HepG2 (cell line): ENCODE measurements around the gene KRTCAP2. TPM values are rescaled to one million over a fixed set of nuclear protein-coding genes. Genes with fewer than 3 reads are reported as not detected.

Source experiments
- ATM ChIP-seq: fragments of 450-650 bp; IDR thresholded peaks from 2 replicates; pipeline ENCODE4 v1.7.1; 2017; ENCODE audit warnings: mild to moderate bottlenecking, borderline replicate concordance
- BRCA1 ChIP-seq: sonication (generic); formaldehyde crosslinking; IDR thresholded peaks from 2 replicates; pipeline ENCODE4 v1.4.0; 2020; ENCODE audit warnings: missing genetic modification reagents
- CENPT ChIP-seq: sonication (generic); formaldehyde crosslinking; IDR thresholded peaks from 2 replicates; pipeline ENCODE4 v1.8.0; 2022; ENCODE audit warnings: low read depth, mild to moderate bottlenecking, moderate library complexity, missing genetic modification reagents
- EP300 ChIP-seq, 3 experiments: sonication (generic) in 1 of 3; formaldehyde crosslinking in 1 of 3; IDR thresholded peaks; 2 replicates each; pipeline versions ENCODE4 v1.5.1 to v1.6.1; 2011 to 2020; ENCODE audit warnings: low read depth in 2 of 3, low read length in 2 of 3, borderline replicate concordance in 1 of 3, improper control_type of control experiment in 1 of 3, mild to moderate bottlenecking in 1 of 3, missing genetic modification reagents in 1 of 3, moderate library complexity in 1 of 3
- ERF ChIP-seq: IDR thresholded peaks from 2 replicates; pipeline ENCODE4 v1.6.1; 2018; ENCODE audit warnings: missing biosample characterization, missing genetic modification reagents
- GABPA ChIP-seq, 2 experiments: IDR thresholded peaks; 2 replicates each; pipeline ENCODE4 v1.6.1; 2011 to 2016; ENCODE audit warnings: low read depth in 2 of 2, low read length in 1 of 2, missing biosample characterization in 1 of 2, missing genetic modification characterization in 1 of 2
- GZF1 ChIP-seq: sonication (generic); formaldehyde crosslinking; IDR thresholded peaks from 2 replicates; pipeline ENCODE4 v1.5.1; 2020; ENCODE audit warnings: mild to moderate bottlenecking, missing genetic modification reagents
- HNRNPH1 ChIP-seq: fragments of 200-400 bp; formaldehyde crosslinking; optimal IDR thresholded peaks from 2 replicates; pipeline ENCODE3; 2017; ENCODE audit warnings: mild to moderate bottlenecking, low read depth, low read length
- KLF12 ChIP-seq: sonication (generic); formaldehyde crosslinking; IDR thresholded peaks from 2 replicates; pipeline ENCODE4 v1.4.0; 2020; ENCODE audit warnings: missing genetic modification reagents, borderline replicate concordance
- MEF2D ChIP-seq: sonication (generic); formaldehyde crosslinking; IDR thresholded peaks from 2 replicates; pipeline ENCODE4 v1.5.1; 2020; ENCODE audit warnings: mild to moderate bottlenecking, missing genetic modification reagents
- PHF20 ChIP-seq: sonication (generic); formaldehyde crosslinking; IDR thresholded peaks from 2 replicates; pipeline ENCODE4 v1.5.0; 2020; ENCODE audit warnings: mild to moderate bottlenecking, missing genetic modification reagents
- POLR2AphosphoS2 ChIP-seq: IDR thresholded peaks from 2 replicates; pipeline ENCODE4 v1.6.1; 2011; ENCODE audit warnings: low read depth, low read length, improper control_type of control experiment
- PPARG ChIP-seq: conservative IDR thresholded peaks from 2 replicates; pipeline ENCODE4 v1.6.1; 2016; ENCODE audit warnings: missing biosample characterization, missing genetic modification reagents
- YEATS4 ChIP-seq: sonication (generic); formaldehyde crosslinking; IDR thresholded peaks from 2 replicates; pipeline ENCODE4 v1.4.0; 2020; ENCODE audit warnings: missing genetic modification reagents, borderline replicate concordance
- ZNF143 ChIP-seq: sonication (generic); formaldehyde crosslinking; IDR thresholded peaks from 2 replicates; pipeline ENCODE4 v1.4.0; 2020; ENCODE audit warnings: missing genetic modification reagents
- ZNF24 ChIP-seq: fragments of 450-650 bp; IDR thresholded peaks from 2 replicates; pipeline ENCODE4 v1.6.1; 2017; ENCODE audit warnings: antibody characterized with exemption, mild to moderate bottlenecking
- ZNF839 ChIP-seq: sonication (generic); formaldehyde crosslinking; IDR thresholded peaks from 2 replicates; pipeline ENCODE4 v1.4.0; 2020; ENCODE audit warnings: missing genetic modification reagents, mild to moderate bottlenecking, borderline replicate concordance
- ZNF879 ChIP-seq: sonication (generic); formaldehyde crosslinking; IDR thresholded peaks from 2 replicates; pipeline ENCODE4 v1.8.1; 2023; ENCODE audit warnings: missing genetic modification reagents
- polyA plus RNA-seq, 8 experiments: library from polyadenylated mRNA; depleted of rRNA in 3 of 8; stranded (reverse) in 7 of 8; unstranded in 1 of 8; fragments of >200 nt; fragmentation: Illumina TruSeq in 4 of 8; extraction: Trizol in 4 of 8; gene quantifications; 2 replicates each; pipeline versions ENCODE4 v1.2.1 to v1.2.3, GENCODE V29; 2011 to 2016; ENCODE audit warnings: low read depth in 4 of 8, missing spikeins in 1 of 8, mixed read lengths in 1 of 8; ENCODE audit not compliant: insufficient read depth in 1 of 8
- total RNA-seq, 5 experiments: library from RNA; depleted of rRNA; stranded (reverse); fragments of >200 nt; fragmentation: Illumina TruSeq; extraction: Trizol; gene quantifications; 2 replicates each; pipeline ENCODE4 v1.2.3, GENCODE V29; 2016; ENCODE audit warnings: low read depth in 1 of 5
- TF ChIP-seq, protein P1 (sequence below): sonication (generic); formaldehyde crosslinking; IDR thresholded peaks from 2 replicates; pipeline ENCODE4 v1.4.0; 2020; ENCODE audit warnings: missing genetic modification reagents
- TF ChIP-seq, protein P2 (sequence below): sonication (generic); formaldehyde crosslinking; IDR thresholded peaks from 2 replicates; pipeline ENCODE4; 2020; ENCODE audit warnings: missing genetic modification reagents, mild to moderate bottlenecking, borderline replicate concordance
- TF ChIP-seq, protein P3 (sequence below): sonication (generic); formaldehyde crosslinking; IDR thresholded peaks from 2 replicates; pipeline ENCODE4 v1.8.0; 2022; ENCODE audit warnings: missing genetic modification reagents, mild to moderate bottlenecking, inconsistent platforms, borderline replicate concordance
- TF ChIP-seq, protein P4 (sequence below): IDR thresholded peaks from 2 replicates; pipeline ENCODE4 v1.6.1; 2016

The KRTCAP2 gene
- total and polyA plus RNA-seq, 2 of the 13 experiments (the other 11 are each of a cell fraction or from before 2014, with no cell fraction given), result 77.3 to 79.4 TPM

DNA sequence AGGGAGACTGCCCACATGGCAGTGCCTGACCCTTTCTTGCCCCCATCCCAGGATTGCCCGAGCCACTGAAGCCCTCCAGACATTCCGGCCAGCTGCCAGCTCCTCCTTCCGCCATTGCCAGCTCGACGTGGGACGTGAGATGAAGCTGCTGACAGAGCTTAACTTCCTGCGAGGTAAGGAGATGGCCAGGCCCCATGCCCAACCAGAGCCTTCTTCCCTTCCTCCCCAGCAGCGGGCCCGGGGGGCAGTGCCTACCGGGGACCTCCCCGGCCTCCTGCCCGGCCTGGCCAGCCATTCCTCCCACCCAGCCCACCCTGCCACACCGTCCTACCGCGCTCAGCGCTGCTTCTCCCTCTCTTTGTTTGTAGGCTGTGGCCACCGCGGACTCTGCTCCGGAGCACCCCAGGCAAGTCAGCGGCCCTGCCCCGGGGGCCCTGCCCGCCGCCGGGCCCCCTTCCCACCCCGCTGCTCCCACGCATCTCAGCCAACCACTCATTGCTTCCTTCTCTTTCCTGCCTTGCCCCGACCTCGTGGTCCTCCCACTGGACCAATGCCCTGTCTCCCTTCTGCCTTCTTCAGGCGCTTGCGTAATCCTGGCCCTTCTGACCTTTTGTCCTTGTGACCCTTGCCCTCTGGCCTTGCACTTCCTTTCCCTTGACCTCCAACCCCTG lies 5.5 kb upstream of the KRTCAP2 start (continued):
- TF ChIP-seq, protein P1, sequence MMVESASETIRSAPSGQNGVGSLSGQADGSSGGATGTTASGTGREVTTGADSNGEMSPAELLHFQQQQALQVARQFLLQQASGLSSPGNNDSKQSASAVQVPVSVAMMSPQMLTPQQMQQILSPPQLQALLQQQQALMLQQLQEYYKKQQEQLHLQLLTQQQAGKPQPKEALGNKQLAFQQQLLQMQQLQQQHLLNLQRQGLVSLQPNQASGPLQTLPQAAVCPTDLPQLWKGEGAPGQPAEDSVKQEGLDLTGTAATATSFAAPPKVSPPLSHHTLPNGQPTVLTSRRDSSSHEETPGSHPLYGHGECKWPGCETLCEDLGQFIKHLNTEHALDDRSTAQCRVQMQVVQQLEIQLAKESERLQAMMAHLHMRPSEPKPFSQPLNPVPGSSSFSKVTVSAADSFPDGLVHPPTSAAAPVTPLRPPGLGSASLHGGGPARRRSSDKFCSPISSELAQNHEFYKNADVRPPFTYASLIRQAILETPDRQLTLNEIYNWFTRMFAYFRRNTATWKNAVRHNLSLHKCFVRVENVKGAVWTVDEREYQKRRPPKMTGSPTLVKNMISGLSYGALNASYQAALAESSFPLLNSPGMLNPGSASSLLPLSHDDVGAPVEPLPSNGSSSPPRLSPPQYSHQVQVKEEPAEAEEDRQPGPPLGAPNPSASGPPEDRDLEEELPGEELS, result no peak
- TF ChIP-seq ZNF879 (CRISPR knock-in tag) (no peak), PPARG (CRISPR knock-in tag) (peak; percentile 46; the same call in 1 of the 2 replicates), EP300 (IDR thresholded peaks at IDR 0.05; ENCODE audit: low read depth in 2 of 2, low read length in 2 of 2) (peak in 1 of 2 experiments; percentile 39; a peak in 1 of 4 replicates), EP300 (CRISPR knock-in tag; IDR thresholded peaks at IDR 0.05; ENCODE audit: borderline replicate concordance) (no peak), GZF1 (CRISPR knock-in tag) (no peak), ZNF839 (CRISPR knock-in tag) (no peak), ZNF143 (CRISPR knock-in tag) (no peak), CENPT (CRISPR knock-in tag) (no peak), KLF12 (0 out of 2 replicates have a peak, but pooled peaks have one; percentile 33), POLR2AphosphoS2 (no peak), YEATS4 (CRISPR knock-in tag) (peak; percentile 33; the same call in 1 of the 2 replicates), HNRNPH1 (no peak), ERF (CRISPR knock-in tag) (peak; percentile 43; the same call in 1 of the 2 replicates), ZNF24 (no peak), ATM (no peak), MEF2D (CRISPR knock-in tag) (no peak), BRCA1 (CRISPR knock-in tag) (no peak), PHF20 (CRISPR knock-in tag) (no peak; the same call in 1 of the 2 replicates), GABPA (IDR thresholded peaks at IDR 0.05; ENCODE audit: low read depth, low read length) (peak; percentile 26; the same call in 1 of the 2 replicates), GABPA (CRISPR knock-in tag; IDR thresholded peaks at IDR 0.05; ENCODE audit: low read depth) (peak; percentile 76)
- TF ChIP-seq, protein P2, sequence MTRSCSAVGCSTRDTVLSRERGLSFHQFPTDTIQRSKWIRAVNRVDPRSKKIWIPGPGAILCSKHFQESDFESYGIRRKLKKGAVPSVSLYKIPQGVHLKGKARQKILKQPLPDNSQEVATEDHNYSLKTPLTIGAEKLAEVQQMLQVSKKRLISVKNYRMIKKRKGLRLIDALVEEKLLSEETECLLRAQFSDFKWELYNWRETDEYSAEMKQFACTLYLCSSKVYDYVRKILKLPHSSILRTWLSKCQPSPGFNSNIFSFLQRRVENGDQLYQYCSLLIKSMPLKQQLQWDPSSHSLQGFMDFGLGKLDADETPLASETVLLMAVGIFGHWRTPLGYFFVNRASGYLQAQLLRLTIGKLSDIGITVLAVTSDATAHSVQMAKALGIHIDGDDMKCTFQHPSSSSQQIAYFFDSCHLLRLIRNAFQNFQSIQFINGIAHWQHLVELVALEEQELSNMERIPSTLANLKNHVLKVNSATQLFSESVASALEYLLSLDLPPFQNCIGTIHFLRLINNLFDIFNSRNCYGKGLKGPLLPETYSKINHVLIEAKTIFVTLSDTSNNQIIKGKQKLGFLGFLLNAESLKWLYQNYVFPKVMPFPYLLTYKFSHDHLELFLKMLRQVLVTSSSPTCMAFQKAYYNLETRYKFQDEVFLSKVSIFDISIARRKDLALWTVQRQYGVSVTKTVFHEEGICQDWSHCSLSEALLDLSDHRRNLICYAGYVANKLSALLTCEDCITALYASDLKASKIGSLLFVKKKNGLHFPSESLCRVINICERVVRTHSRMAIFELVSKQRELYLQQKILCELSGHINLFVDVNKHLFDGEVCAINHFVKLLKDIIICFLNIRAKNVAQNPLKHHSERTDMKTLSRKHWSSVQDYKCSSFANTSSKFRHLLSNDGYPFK (CRISPR knock-in tag), result no peak
- TF ChIP-seq, protein P3, sequence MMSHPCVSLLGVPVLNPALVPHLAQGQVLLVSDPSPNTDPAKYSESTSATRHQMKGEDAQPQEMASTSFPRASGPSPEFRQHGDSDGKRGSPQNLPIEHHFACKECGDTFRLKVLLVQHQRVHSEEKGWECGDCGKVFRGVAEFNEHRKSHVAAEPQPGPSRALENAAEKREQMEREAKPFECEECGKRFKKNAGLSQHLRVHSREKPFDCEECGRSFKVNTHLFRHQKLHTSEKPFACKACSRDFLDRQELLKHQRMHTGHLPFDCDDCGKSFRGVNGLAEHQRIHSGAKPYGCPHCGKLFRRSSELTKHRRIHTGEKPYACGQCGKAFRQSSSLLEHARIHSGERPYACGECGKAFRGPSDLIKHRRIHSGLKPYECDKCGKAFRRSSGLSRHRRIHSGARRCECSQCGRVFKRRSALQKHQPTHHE (CRISPR knock-in tag), result no peak
- TF ChIP-seq, protein P4, sequence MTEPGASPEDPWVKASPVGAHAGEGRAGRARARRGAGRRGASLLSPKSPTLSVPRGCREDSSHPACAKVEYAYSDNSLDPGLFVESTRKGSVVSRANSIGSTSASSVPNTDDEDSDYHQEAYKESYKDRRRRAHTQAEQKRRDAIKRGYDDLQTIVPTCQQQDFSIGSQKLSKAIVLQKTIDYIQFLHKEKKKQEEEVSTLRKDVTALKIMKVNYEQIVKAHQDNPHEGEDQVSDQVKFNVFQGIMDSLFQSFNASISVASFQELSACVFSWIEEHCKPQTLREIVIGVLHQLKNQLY (CRISPR knock-in tag), result no peak
